K562 (cell line): ENCODE data around the gene SKIC3. TPM values are rescaled to one million over a fixed set of nuclear protein-coding genes. Genes with fewer than 3 reads are reported as not detected.

Source experiments
- HDAC1 ChIP-seq, 2 experiments: fragments of 450-650 bp; IDR thresholded peaks; 2 replicates each; pipeline ENCODE4 v1.6.1; 2016 to 2017; ENCODE audit warnings: inconsistent platforms in 1 of 2, mild to moderate bottlenecking in 1 of 2, moderate library complexity in 1 of 2
- LEF1 ChIP-seq: fragments of 450-650 bp; IDR thresholded peaks from 2 replicates; pipeline ENCODE4 v1.6.1; 2016; ENCODE audit warnings: mild to moderate bottlenecking
- MAZ ChIP-seq, 2 experiments: fragments of 450-650 bp in 1 of 2; sonication (generic) in 1 of 2; formaldehyde crosslinking; IDR thresholded peaks in 1 of 2; conservative IDR thresholded peaks in 1 of 2; 2 replicates each; pipeline versions ENCODE4 v1.4.0 to v1.5.0; 2020; ENCODE audit warnings: mild to moderate bottlenecking in 1 of 2, missing genetic modification reagents in 1 of 2
- MBD2 ChIP-seq: sonication (generic); IDR thresholded peaks from 2 replicates; pipeline ENCODE4 v1.6.1; 2016; ENCODE audit warnings: low read depth, borderline replicate concordance
- POLR2AphosphoS2 ChIP-seq: IDR thresholded peaks from 2 replicates; pipeline ENCODE4 v1.6.1; 2012; ENCODE audit warnings: low read length, improper control_type of control experiment
- SIRT6 ChIP-seq: IDR thresholded peaks from one replicate; pipeline ENCODE4 v1.6.1; 2012; ENCODE audit warnings: low read depth, mild to moderate bottlenecking, control low read depth, inconsistent platforms, low read length, moderate library complexity
- XRCC5 ChIP-seq: fragments of 200-400 bp; formaldehyde crosslinking; IDR thresholded peaks from 2 replicates; pipeline ENCODE4 v1.6.1; 2017; ENCODE audit warnings: low read depth, mild to moderate bottlenecking, low read length
- ZEB2 ChIP-seq: fragments of 450-650 bp; IDR thresholded peaks from 2 replicates; pipeline ENCODE4 v1.6.1; 2016
- ZNF212 ChIP-seq: fragments of 450-650 bp; formaldehyde crosslinking; IDR thresholded peaks from 2 replicates; pipeline ENCODE4 v1.4.0; 2020; ENCODE audit warnings: mild to moderate bottlenecking
- ZNF239 ChIP-seq: fragments of 250-450 bp; sonication (Bioruptor Pico); IDR thresholded peaks from 2 replicates; pipeline ENCODE4 v1.4.0; 2020; ENCODE audit warnings: mild to moderate bottlenecking
- ZNF354B ChIP-seq: fragments of 250-450 bp; sonication (Bioruptor Pico); IDR thresholded peaks from 2 replicates; pipeline ENCODE4 v1.4.0; 2020
- ZNF431 ChIP-seq: sonication (generic); formaldehyde crosslinking; IDR thresholded peaks from 2 replicates; pipeline ENCODE4 v1.8.0; 2022; ENCODE audit warnings: mild to moderate bottlenecking, missing genetic modification reagents
- polyA plus RNA-seq, 8 experiments: library from polyadenylated mRNA; depleted of rRNA in 4 of 8; stranded (reverse) in 5 of 8; unstranded in 3 of 8; fragments of >200 nt; fragmentation: Nextera tagmentation in 2 of 8; fragmentation: Illumina TruSeq in 1 of 8; extraction: Ambion mirVana in 2 of 8; extraction: Trizol in 1 of 8; gene quantifications; 2 replicates each; pipeline versions ENCODE4 v1.2.1 to v1.2.3, GENCODE V29; 2011 to 2014; ENCODE audit warnings: inconsistent platforms in 1 of 8, missing spikeins in 1 of 8
- total RNA-seq, 7 experiments: library from RNA; depleted of rRNA in 6 of 7; stranded (reverse); fragments of >200 nt in 6 of 7; fragmentation: Illumina TruSeq in 2 of 7; extraction: Trizol in 2 of 7; gene quantifications; 2 replicates each; pipeline versions ENCODE4 v1.2.1 to v1.2.3, GENCODE V29; 2011 to 2021; ENCODE audit warnings: low replicate concordance in 1 of 7
- TF ChIP-seq, protein P1 (sequence below): sonication (generic); formaldehyde crosslinking; IDR thresholded peaks from 2 replicates; pipeline ENCODE4 v1.8.0; 2022; ENCODE audit warnings: mild to moderate bottlenecking, missing genetic modification reagents
- TF ChIP-seq, protein P2 (sequence below): fragments of 450-650 bp; IDR thresholded peaks from 2 replicates; pipeline ENCODE4 v1.7.1; 2018; ENCODE audit warnings: mild to moderate bottlenecking, low read depth; ENCODE audit not compliant: partially characterized antibody
- TF ChIP-seq, protein P3 (sequence below): fragments of 450-650 bp; formaldehyde crosslinking; IDR thresholded peaks from 2 replicates; pipeline ENCODE4 v1.4.0; 2022; ENCODE audit warnings: missing genetic modification characterization
- TF ChIP-seq, protein P4 (sequence below): sonication (generic); formaldehyde crosslinking; IDR thresholded peaks from 2 replicates; pipeline ENCODE4 v1.4.0; 2020; ENCODE audit warnings: mild to moderate bottlenecking, missing genetic modification reagents

SKIC3 gene
- total and polyA plus RNA-seq, 9 of the 15 experiments (the other 6 are each of a cell fraction or from before 2014, with no cell fraction given): 30.7 to 72.4 (median 44.1) TPM

DNA sequence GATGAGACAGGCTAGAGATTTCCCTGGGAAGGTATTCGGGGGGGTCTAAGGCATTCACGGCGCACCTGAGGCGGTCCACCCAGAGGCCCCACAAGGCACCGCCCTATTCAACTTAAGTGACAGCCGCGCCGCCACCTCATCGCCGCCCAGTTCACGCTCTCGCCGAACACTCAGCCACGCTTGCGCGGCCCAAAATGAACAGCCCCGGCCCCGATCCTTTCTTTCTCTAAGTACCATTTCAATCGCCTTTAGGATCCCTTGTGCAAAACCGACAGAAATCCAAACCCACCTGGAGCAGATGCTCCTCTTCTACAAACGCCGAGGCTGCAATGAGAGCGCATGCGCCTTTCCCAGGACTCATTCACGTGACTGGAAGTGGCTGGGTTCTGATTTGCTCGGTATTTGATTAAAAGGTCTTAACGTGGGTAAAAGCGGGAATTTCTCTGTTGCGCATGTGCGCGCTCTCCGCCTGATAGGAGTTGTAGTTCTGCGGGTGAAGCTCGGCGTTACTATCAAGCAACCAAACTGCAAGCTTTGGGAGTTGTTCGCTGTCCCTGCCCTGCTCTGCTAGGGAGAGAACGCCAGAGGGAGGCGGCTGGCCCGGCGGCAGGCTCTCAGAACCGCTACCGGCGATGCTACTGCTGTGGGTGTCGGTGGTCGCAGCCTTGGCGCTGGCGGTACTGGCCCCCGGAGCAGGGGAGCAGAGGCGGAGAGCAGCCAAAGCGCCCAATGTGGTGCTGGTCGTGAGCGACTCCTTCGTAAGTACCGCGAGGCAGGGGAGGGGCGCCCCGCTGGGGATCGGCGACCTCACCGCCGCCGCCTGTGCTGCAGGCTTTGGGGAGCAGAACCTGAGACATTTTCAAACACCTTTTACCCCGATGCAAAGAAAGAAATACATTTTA, at the start of gene SKIC3, which contains the start of gene ARSK (continued):
- TF ChIP-seq ZEB2 (no peak; the same call in 1 of the 2 replicates), ZNF212 (CRISPR knock-in tag) (0 out of 2 replicates have a peak, but pooled peaks have one; percentile 70), ZNF431 (CRISPR knock-in tag) (peak; percentile 83; the same call in 1 of the 2 replicates), POLR2AphosphoS2 (no peak), SIRT6 (no peak), MBD2 (no peak), XRCC5 (peak; percentile 90; the same call in 1 of the 2 replicates), LEF1 (no peak; the same call in 1 of the 2 replicates), HDAC1 (IDR thresholded peaks at IDR 0.05) (peak in 1 of 2 experiments; percentile 56; a peak in 1 of 4 replicates), MAZ (CRISPR knock-in tag; conservative IDR thresholded peaks at IDR 0.05 in 1 of 2, IDR thresholded peaks at IDR 0.05 in 1 of 2) (peak; percentile 76 to 84), ZNF354B (CRISPR knock-in tag) (no peak), ZNF239 (no peak)
- TF ChIP-seq, protein P1, sequence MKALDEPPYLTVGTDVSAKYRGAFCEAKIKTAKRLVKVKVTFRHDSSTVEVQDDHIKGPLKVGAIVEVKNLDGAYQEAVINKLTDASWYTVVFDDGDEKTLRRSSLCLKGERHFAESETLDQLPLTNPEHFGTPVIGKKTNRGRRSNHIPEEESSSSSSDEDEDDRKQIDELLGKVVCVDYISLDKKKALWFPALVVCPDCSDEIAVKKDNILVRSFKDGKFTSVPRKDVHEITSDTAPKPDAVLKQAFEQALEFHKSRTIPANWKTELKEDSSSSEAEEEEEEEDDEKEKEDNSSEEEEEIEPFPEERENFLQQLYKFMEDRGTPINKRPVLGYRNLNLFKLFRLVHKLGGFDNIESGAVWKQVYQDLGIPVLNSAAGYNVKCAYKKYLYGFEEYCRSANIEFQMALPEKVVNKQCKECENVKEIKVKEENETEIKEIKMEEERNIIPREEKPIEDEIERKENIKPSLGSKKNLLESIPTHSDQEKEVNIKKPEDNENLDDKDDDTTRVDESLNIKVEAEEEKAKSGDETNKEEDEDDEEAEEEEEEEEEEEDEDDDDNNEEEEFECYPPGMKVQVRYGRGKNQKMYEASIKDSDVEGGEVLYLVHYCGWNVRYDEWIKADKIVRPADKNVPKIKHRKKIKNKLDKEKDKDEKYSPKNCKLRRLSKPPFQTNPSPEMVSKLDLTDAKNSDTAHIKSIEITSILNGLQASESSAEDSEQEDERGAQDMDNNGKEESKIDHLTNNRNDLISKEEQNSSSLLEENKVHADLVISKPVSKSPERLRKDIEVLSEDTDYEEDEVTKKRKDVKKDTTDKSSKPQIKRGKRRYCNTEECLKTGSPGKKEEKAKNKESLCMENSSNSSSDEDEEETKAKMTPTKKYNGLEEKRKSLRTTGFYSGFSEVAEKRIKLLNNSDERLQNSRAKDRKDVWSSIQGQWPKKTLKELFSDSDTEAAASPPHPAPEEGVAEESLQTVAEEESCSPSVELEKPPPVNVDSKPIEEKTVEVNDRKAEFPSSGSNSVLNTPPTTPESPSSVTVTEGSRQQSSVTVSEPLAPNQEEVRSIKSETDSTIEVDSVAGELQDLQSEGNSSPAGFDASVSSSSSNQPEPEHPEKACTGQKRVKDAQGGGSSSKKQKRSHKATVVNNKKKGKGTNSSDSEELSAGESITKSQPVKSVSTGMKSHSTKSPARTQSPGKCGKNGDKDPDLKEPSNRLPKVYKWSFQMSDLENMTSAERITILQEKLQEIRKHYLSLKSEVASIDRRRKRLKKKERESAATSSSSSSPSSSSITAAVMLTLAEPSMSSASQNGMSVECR (CRISPR knock-in tag): peak; percentile 62; the same call in 1 of the 2 replicates
- TF ChIP-seq, protein P2, sequence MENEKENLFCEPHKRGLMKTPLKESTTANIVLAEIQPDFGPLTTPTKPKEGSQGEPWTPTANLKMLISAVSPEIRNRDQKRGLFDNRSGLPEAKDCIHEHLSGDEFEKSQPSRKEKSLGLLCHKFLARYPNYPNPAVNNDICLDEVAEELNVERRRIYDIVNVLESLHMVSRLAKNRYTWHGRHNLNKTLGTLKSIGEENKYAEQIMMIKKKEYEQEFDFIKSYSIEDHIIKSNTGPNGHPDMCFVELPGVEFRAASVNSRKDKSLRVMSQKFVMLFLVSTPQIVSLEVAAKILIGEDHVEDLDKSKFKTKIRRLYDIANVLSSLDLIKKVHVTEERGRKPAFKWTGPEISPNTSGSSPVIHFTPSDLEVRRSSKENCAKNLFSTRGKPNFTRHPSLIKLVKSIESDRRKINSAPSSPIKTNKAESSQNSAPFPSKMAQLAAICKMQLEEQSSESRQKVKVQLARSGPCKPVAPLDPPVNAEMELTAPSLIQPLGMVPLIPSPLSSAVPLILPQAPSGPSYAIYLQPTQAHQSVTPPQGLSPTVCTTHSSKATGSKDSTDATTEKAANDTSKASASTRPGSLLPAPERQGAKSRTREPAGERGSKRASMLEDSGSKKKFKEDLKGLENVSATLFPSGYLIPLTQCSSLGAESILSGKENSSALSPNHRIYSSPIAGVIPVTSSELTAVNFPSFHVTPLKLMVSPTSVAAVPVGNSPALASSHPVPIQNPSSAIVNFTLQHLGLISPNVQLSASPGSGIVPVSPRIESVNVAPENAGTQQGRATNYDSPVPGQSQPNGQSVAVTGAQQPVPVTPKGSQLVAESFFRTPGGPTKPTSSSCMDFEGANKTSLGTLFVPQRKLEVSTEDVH: peak; percentile 79
- TF ChIP-seq, protein P3, sequence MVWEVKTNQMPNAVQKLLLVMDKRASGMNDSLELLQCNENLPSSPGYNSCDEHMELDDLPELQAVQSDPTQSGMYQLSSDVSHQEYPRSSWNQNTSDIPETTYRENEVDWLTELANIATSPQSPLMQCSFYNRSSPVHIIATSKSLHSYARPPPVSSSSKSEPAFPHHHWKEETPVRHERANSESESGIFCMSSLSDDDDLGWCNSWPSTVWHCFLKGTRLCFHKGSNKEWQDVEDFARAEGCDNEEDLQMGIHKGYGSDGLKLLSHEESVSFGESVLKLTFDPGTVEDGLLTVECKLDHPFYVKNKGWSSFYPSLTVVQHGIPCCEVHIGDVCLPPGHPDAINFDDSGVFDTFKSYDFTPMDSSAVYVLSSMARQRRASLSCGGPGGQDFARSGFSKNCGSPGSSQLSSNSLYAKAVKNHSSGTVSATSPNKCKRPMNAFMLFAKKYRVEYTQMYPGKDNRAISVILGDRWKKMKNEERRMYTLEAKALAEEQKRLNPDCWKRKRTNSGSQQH (CRISPR knock-in tag): peak; percentile 76; the same call in 1 of the 2 replicates
- TF ChIP-seq, protein P4, sequence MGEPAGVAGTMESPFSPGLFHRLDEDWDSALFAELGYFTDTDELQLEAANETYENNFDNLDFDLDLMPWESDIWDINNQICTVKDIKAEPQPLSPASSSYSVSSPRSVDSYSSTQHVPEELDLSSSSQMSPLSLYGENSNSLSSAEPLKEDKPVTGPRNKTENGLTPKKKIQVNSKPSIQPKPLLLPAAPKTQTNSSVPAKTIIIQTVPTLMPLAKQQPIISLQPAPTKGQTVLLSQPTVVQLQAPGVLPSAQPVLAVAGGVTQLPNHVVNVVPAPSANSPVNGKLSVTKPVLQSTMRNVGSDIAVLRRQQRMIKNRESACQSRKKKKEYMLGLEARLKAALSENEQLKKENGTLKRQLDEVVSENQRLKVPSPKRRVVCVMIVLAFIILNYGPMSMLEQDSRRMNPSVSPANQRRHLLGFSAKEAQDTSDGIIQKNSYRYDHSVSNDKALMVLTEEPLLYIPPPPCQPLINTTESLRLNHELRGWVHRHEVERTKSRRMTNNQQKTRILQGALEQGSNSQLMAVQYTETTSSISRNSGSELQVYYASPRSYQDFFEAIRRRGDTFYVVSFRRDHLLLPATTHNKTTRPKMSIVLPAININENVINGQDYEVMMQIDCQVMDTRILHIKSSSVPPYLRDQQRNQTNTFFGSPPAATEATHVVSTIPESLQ (CRISPR knock-in tag): peak; percentile 63; the same call in 1 of the 2 replicates
